GM19193 (cell line): ENCODE measurements around the gene CACNG5.

Experiments used
- POLR2A ChIP-seq: IDR thresholded peaks from 4 replicates; pipeline ENCODE4 v1.6.1; 2011; ENCODE audit not compliant: insufficient read depth, insufficient read length; ENCODE audit errors: extremely low read depth

Gene CACNG5

GRCh38 chr17:66834919-66835454 is at the start of gene CACNG5:
Gene CACNG5, plus strand, starts transcription at chr17:66835117. Its CDS starts 42,216 bp downstream, at chr17:66877333.
- no peak for TF ChIP-seq POLR2A

GRCh38 chr17:66786107-66786506 is 48.8 kb upstream of the CACNG5 start:
- no peak for TF ChIP-seq POLR2A

GRCh38 chr17:66787914-66788313 is 47.0 kb upstream of the CACNG5 start:
- TF ChIP-seq POLR2A, result no peak

GRCh38 chr17:66789093-66789492 is 45.8 kb upstream of the CACNG5 start:
- no peak for TF ChIP-seq POLR2A

GRCh38 chr17:66789961-66790437 is 44.9 kb upstream of the CACNG5 start:
- TF ChIP-seq POLR2A, result no peak

- no peak for TF ChIP-seq POLR2A
Observed at GRCh38 chr17:66790501-66791061, 44.3 kb upstream of the CACNG5 start.

- no peak for TF ChIP-seq POLR2A
Observed at GRCh38 chr17:66791347-66791746, 43.6 kb upstream of the CACNG5 start.

GRCh38 chr17:66793814-66794213 is 41.1 kb upstream of the CACNG5 start:
- no peak for TF ChIP-seq POLR2A

- no peak for TF ChIP-seq POLR2A
Observed at GRCh38 chr17:66795486-66795885, 39.4 kb upstream of the CACNG5 start.

- TF ChIP-seq POLR2A, result no peak
Observed at GRCh38 chr17:66799849-66800537, 34.9 kb upstream of the CACNG5 start.

GRCh38 chr17:66803474-66803951 is 31.4 kb upstream of the CACNG5 start:
- no peak for TF ChIP-seq POLR2A

- no peak for TF ChIP-seq POLR2A
Observed at GRCh38 chr17:66805567-66805966, 29.4 kb upstream of the CACNG5 start.

GRCh38 chr17:66807182-66807581 is 27.7 kb upstream of the CACNG5 start:
- TF ChIP-seq POLR2A, result no peak

- no peak for TF ChIP-seq POLR2A
Observed at GRCh38 chr17:66809408-66809807, 25.5 kb upstream of the CACNG5 start.

GRCh38 chr17:66810951-66811682 is 23.8 kb upstream of the CACNG5 start:
- no peak for TF ChIP-seq POLR2A
